Measurements from ENCODE around the gene ABCD1. TPM values are rescaled to one million over a fixed set of nuclear protein-coding genes. Genes with fewer than 3 reads are reported as not detected.

ABCD1 gene
- total and polyA plus RNA-seq, 9 of the 15 experiments (the other 6 are each of a cell fraction or from before 2014, with no cell fraction given) = 0.07 to 6.9 (median 2.2) TPM

DNA sequence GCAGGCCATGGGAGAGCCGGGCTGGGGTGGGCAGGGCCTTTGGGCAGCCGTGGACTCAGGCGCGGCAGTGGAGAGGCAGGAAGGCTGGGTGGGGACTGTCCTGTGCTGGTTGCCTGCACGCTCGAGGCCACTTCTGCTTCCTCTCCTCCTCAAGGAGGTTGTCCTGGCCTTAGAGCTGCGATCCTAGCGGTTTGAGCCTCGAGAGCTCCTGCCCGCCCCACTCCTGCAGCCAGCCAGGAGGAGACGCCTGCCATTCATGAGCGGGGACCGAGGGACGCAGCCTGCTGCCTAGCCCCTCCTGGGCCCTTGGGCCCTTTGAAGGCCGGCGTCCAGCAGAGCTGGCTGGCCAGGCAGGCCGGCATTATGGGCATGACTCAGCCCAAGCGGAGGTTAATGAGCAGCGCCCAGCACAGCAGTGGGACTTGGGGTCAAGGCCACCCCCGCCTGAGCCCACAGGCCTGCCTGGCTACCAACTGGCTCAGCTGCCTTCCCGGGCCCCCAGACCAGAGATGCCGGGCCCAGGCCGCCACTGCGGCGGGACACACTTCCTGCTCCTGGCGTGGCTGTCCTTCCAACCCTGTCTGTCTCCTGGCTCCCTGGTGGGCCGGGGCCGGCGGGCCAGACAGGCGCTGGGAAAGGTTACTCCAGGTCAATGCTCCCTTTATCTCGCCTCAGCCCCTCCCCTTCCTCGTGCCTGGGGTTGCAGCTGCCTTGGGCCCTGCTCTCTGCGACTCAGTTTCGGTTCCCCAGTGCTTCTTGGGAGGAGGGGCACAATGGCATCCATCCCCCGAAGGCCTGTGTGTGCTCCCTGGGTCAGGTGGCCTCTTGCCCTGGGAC, 1.8 kb downstream of the ABCD1 start (continued):
- TF ChIP-seq, protein P1, sequence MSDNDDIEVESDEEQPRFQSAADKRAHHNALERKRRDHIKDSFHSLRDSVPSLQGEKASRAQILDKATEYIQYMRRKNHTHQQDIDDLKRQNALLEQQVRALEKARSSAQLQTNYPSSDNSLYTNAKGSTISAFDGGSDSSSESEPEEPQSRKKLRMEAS (CRISPR knock-in tag; IDR thresholded peaks at IDR 0.05) = peak; percentile 50
- TF ChIP-seq ZKSCAN1 (IDR thresholded peaks at IDR 0.05; ENCODE audit: low read depth, low read length) (no peak), BRD4 (IDR thresholded peaks at IDR 0.05) (no peak), PURB (CRISPR knock-in tag; IDR thresholded peaks at IDR 0.05; ENCODE audit: low read depth) (no peak), ZNF717 (CRISPR knock-in tag; IDR thresholded peaks at IDR 0.05) (no peak), IRF2 (CRISPR knock-in tag; IDR thresholded peaks at IDR 0.05) (no peak)
- TF ChIP-seq, protein P2, sequence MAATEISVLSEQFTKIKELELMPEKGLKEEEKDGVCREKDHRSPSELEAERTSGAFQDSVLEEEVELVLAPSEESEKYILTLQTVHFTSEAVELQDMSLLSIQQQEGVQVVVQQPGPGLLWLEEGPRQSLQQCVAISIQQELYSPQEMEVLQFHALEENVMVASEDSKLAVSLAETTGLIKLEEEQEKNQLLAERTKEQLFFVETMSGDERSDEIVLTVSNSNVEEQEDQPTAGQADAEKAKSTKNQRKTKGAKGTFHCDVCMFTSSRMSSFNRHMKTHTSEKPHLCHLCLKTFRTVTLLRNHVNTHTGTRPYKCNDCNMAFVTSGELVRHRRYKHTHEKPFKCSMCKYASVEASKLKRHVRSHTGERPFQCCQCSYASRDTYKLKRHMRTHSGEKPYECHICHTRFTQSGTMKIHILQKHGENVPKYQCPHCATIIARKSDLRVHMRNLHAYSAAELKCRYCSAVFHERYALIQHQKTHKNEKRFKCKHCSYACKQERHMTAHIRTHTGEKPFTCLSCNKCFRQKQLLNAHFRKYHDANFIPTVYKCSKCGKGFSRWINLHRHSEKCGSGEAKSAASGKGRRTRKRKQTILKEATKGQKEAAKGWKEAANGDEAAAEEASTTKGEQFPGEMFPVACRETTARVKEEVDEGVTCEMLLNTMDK (IDR thresholded peaks at IDR 0.05; ENCODE audit: borderline replicate concordance, insufficient read depth, low read depth, low read length, poor library complexity, severe bottlenecking) = no peak
- TF ChIP-seq, protein P3, sequence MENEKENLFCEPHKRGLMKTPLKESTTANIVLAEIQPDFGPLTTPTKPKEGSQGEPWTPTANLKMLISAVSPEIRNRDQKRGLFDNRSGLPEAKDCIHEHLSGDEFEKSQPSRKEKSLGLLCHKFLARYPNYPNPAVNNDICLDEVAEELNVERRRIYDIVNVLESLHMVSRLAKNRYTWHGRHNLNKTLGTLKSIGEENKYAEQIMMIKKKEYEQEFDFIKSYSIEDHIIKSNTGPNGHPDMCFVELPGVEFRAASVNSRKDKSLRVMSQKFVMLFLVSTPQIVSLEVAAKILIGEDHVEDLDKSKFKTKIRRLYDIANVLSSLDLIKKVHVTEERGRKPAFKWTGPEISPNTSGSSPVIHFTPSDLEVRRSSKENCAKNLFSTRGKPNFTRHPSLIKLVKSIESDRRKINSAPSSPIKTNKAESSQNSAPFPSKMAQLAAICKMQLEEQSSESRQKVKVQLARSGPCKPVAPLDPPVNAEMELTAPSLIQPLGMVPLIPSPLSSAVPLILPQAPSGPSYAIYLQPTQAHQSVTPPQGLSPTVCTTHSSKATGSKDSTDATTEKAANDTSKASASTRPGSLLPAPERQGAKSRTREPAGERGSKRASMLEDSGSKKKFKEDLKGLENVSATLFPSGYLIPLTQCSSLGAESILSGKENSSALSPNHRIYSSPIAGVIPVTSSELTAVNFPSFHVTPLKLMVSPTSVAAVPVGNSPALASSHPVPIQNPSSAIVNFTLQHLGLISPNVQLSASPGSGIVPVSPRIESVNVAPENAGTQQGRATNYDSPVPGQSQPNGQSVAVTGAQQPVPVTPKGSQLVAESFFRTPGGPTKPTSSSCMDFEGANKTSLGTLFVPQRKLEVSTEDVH (IDR thresholded peaks at IDR 0.05; ENCODE audit: low read depth, partially characterized antibody) = no peak
- TF ChIP-seq, protein P4, sequence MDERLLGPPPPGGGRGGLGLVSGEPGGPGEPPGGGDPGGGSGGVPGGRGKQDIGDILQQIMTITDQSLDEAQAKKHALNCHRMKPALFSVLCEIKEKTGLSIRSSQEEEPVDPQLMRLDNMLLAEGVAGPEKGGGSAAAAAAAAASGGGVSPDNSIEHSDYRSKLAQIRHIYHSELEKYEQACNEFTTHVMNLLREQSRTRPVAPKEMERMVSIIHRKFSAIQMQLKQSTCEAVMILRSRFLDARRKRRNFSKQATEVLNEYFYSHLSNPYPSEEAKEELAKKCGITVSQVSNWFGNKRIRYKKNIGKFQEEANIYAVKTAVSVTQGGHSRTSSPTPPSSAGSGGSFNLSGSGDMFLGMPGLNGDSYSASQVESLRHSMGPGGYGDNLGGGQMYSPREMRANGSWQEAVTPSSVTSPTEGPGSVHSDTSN (CRISPR knock-in tag; IDR thresholded peaks at IDR 0.05; ENCODE audit: low read depth) = no peak
- TF ChIP-seq, protein P4 (tag; conservative IDR thresholded peaks at IDR 0.05; ENCODE audit: low read depth) = no peak
- TF ChIP-seq, protein P5, sequence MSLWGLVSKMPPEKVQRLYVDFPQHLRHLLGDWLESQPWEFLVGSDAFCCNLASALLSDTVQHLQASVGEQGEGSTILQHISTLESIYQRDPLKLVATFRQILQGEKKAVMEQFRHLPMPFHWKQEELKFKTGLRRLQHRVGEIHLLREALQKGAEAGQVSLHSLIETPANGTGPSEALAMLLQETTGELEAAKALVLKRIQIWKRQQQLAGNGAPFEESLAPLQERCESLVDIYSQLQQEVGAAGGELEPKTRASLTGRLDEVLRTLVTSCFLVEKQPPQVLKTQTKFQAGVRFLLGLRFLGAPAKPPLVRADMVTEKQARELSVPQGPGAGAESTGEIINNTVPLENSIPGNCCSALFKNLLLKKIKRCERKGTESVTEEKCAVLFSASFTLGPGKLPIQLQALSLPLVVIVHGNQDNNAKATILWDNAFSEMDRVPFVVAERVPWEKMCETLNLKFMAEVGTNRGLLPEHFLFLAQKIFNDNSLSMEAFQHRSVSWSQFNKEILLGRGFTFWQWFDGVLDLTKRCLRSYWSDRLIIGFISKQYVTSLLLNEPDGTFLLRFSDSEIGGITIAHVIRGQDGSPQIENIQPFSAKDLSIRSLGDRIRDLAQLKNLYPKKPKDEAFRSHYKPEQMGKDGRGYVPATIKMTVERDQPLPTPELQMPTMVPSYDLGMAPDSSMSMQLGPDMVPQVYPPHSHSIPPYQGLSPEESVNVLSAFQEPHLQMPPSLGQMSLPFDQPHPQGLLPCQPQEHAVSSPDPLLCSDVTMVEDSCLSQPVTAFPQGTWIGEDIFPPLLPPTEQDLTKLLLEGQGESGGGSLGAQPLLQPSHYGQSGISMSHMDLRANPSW (CRISPR knock-in tag; IDR thresholded peaks at IDR 0.05) = no peak
